Measurements from ENCODE around the gene PWP2.
"Not testable (repeated sequence)": the region's sequence is repeated elsewhere in the genome, so short reads cannot be mapped to it uniquely, and the experiment has no call there.

Gene PWP2

DNA sequence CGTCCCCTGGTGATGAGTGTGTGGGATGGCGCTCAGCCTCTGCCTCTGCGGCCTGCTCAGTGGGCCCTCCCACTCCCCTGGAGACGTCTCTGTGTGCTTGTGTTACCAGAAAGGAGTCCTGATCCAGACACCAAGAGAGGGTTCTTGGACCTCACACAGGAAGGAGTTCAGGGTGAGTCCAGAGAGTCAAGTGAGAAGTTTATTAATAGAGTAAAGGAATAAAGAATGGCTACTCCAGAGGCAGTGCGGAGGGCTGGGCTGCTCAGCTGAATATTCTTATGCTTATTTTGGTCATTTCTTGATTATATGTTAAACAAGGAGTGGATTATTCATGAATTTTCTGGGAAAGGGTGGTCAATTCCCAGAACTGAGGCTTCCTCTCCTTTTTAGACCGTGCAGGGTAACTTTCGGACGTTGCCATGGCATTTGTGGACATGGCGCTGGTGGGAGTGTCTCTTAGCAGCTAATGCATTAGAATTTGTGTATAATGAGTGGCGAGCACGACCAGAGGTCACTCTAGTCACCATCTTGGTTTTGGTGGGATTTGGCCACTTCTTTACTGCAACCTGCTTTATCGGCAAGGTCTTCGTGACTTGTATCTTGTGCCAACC, 64.9 kb downstream of the PWP2 start:
- DNase-seq; H3K4me3 ChIP-seq (ENCODE audit: control insufficient read depth in 1 of 7, extremely low read depth in 1 of 7, insufficient read depth in 4 of 7, low read depth in 2 of 7, low read length in 6 of 7); POLR2A ChIA-PET; H3K36me3 ChIP-seq (ENCODE audit: control insufficient read depth in 4 of 4, insufficient read depth in 4 of 4, low read length in 3 of 4); H3K4me1 ChIP-seq (ENCODE audit: control extremely low read depth in 1 of 4, control insufficient read depth in 4 of 4, insufficient read depth in 4 of 4, low read length in 3 of 4); H3K9me3 ChIP-seq (ENCODE audit: control extremely low read depth in 1 of 5, control insufficient read depth in 4 of 5, insufficient read depth in 2 of 5, low read depth in 1 of 5, low read length in 4 of 5); CTCF ChIA-PET; H3K27me3 ChIP-seq (replicated peaks in 2 of 5; ENCODE audit: control insufficient read depth in 4 of 5, insufficient read depth in 5 of 5, low read length in 4 of 5); H3K27ac ChIP-seq (ENCODE audit: insufficient read depth in 1 of 2, low read depth in 1 of 2, low read length in 2 of 2, poor library complexity in 1 of 2, severe bottlenecking in 2 of 2): not testable (repeated sequence)
- WGBS (ENCODE audit: insufficient coverage): no CpG with 5 or more reads among the region's 13 CpGs

- H3K4me1 ChIP-seq (ENCODE audit: control extremely low read depth in 1 of 4, control insufficient read depth in 4 of 4, insufficient read depth in 4 of 4, low read length in 3 of 4); H3K27ac ChIP-seq (ENCODE audit: insufficient read depth in 1 of 2, low read depth in 1 of 2, low read length in 2 of 2, poor library complexity in 1 of 2, severe bottlenecking in 2 of 2); H3K9me3 ChIP-seq (ENCODE audit: control extremely low read depth in 1 of 5, control insufficient read depth in 4 of 5, insufficient read depth in 2 of 5, low read depth in 1 of 5, low read length in 4 of 5); H3K4me3 ChIP-seq (ENCODE audit: control insufficient read depth in 1 of 7, extremely low read depth in 1 of 7, insufficient read depth in 4 of 7, low read depth in 2 of 7, low read length in 6 of 7); CTCF ChIA-PET; POLR2A ChIA-PET; H3K27me3 ChIP-seq (replicated peaks in 2 of 5; ENCODE audit: control insufficient read depth in 4 of 5, insufficient read depth in 5 of 5, low read length in 4 of 5); H3K36me3 ChIP-seq (ENCODE audit: control insufficient read depth in 4 of 4, insufficient read depth in 4 of 4, low read length in 3 of 4); DNase-seq: not testable (repeated sequence)
- no CpG with 5 or more reads among the region's 19 CpGs for WGBS (ENCODE audit: insufficient coverage)
Observed at GRCh38 chr21:44172741-44173140, 65.5 kb downstream of the PWP2 start.

DNA sequence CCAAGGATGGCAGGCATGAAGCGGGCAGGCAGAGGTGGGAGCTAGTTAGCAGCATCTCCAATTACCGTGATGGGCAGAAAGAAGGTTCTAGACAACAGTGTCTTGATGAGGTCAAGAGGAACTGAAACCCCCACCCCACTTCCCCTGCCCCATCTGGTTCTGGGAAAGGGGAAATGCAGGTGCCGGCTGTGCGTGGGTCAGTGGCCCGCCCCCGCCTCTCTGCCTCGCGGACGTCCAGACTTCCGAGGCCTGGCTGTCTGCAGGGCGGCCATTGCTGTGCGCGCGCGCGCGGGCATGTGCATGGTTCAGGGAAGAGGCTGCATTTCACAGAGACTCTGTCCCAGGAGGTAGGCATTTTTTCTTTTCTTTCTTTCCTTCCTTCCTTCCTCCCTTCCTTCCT, 68.0 kb downstream of the PWP2 start:
- H3K4me3 ChIP-seq (ENCODE audit: control insufficient read depth in 1 of 7, extremely low read depth in 1 of 7, insufficient read depth in 4 of 7, low read depth in 2 of 7, low read length in 6 of 7); POLR2A ChIA-PET; H3K4me1 ChIP-seq (ENCODE audit: control extremely low read depth in 1 of 4, control insufficient read depth in 4 of 4, insufficient read depth in 4 of 4, low read length in 3 of 4); H3K9me3 ChIP-seq (ENCODE audit: control extremely low read depth in 1 of 5, control insufficient read depth in 4 of 5, insufficient read depth in 2 of 5, low read depth in 1 of 5, low read length in 4 of 5); H3K27ac ChIP-seq (ENCODE audit: insufficient read depth in 1 of 2, low read depth in 1 of 2, low read length in 2 of 2, poor library complexity in 1 of 2, severe bottlenecking in 2 of 2); DNase-seq; H3K36me3 ChIP-seq (ENCODE audit: control insufficient read depth in 4 of 4, insufficient read depth in 4 of 4, low read length in 3 of 4); CTCF ChIA-PET; H3K27me3 ChIP-seq (replicated peaks in 2 of 5; ENCODE audit: control insufficient read depth in 4 of 5, insufficient read depth in 5 of 5, low read length in 4 of 5): not testable (repeated sequence)
- WGBS (ENCODE audit: insufficient coverage): no CpG with 5 or more reads among the region's 17 CpGs

DNA sequence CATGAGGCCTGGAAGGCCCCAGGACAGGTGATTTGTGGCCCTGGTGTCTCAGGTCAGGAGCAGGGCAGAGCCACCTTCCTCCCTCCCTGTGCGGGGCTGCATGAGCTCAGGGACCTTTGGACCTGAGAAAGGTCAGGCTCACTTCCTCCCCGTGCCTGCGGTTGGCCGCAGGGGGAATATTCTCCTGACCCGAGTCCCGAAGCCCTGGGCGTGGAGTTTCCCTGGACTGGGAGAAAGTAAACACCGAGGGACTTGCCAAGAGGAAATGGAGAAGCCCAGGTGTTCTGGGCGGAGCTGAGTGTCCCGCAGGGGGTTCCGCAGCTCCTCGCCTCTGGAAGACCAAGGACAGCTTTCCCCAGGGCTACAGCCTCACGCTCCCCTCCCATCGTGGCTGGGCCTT, 68.9 kb downstream of the PWP2 start:
- DNase-seq; H3K4me1 ChIP-seq (ENCODE audit: control extremely low read depth in 1 of 4, control insufficient read depth in 4 of 4, insufficient read depth in 4 of 4, low read length in 3 of 4); H3K9me3 ChIP-seq (ENCODE audit: control extremely low read depth in 1 of 5, control insufficient read depth in 4 of 5, insufficient read depth in 2 of 5, low read depth in 1 of 5, low read length in 4 of 5); H3K4me3 ChIP-seq (ENCODE audit: control insufficient read depth in 1 of 7, extremely low read depth in 1 of 7, insufficient read depth in 4 of 7, low read depth in 2 of 7, low read length in 6 of 7); H3K36me3 ChIP-seq (ENCODE audit: control insufficient read depth in 4 of 4, insufficient read depth in 4 of 4, low read length in 3 of 4); H3K27ac ChIP-seq (ENCODE audit: insufficient read depth in 1 of 2, low read depth in 1 of 2, low read length in 2 of 2, poor library complexity in 1 of 2, severe bottlenecking in 2 of 2); H3K27me3 ChIP-seq (replicated peaks in 2 of 5; ENCODE audit: control insufficient read depth in 4 of 5, insufficient read depth in 5 of 5, low read length in 4 of 5); POLR2A ChIA-PET; CTCF ChIA-PET: not testable (repeated sequence)
- WGBS (ENCODE audit: insufficient coverage): no CpG with 5 or more reads among the region's 14 CpGs
